ENCODE data around the gene PGAP6. TPM values are rescaled to one million over a fixed set of nuclear protein-coding genes. Genes with fewer than 3 reads are reported as not detected.
A peak's percentile ranks its signal among the peaks of the same experiment; 100 is the strongest.

PGAP6 gene
- total and polyA plus RNA-seq, 2 of the 13 experiments (the other 11 are each of a cell fraction or from before 2014, with no cell fraction given), result 52.7 to 136 TPM

- TF ChIP-seq NFKBIZ (CRISPR knock-in tag; IDR thresholded peaks at IDR 0.05) (no peak), SAP130 (CRISPR knock-in tag; IDR thresholded peaks at IDR 0.05; ENCODE audit: low read depth) (no peak), ZNF75D (CRISPR knock-in tag; IDR thresholded peaks at IDR 0.05; ENCODE audit: borderline replicate concordance) (no peak), ZNF18 (CRISPR knock-in tag; IDR thresholded peaks at IDR 0.05; ENCODE audit: insufficient replicate concordance) (no peak), ZNF10 (CRISPR knock-in tag; IDR thresholded peaks at IDR 0.05; ENCODE audit: borderline replicate concordance, low read depth) (no peak), DR1 (CRISPR knock-in tag; IDR thresholded peaks at IDR 0.05) (no peak), TMF1 (CRISPR knock-in tag; IDR thresholded peaks at IDR 0.05; ENCODE audit: low read depth) (no peak), ZFP91 (CRISPR knock-in tag; IDR thresholded peaks at IDR 0.05; ENCODE audit: borderline replicate concordance) (0 out of 2 replicates have a peak, but pooled peaks have one; percentile 27), NRL (CRISPR knock-in tag; IDR thresholded peaks at IDR 0.05; ENCODE audit: borderline replicate concordance) (0 out of 2 replicates have a peak, but pooled peaks have one; percentile 55), ZNF790 (CRISPR knock-in tag; IDR thresholded peaks at IDR 0.05; ENCODE audit: borderline replicate concordance) (no peak)
- TF ChIP-seq, protein P1, sequence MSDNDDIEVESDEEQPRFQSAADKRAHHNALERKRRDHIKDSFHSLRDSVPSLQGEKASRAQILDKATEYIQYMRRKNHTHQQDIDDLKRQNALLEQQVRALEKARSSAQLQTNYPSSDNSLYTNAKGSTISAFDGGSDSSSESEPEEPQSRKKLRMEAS (IDR thresholded peaks at IDR 0.05), result peak; percentile 28; the same call in 1 of the 2 replicates
- TF ChIP-seq, protein P2, sequence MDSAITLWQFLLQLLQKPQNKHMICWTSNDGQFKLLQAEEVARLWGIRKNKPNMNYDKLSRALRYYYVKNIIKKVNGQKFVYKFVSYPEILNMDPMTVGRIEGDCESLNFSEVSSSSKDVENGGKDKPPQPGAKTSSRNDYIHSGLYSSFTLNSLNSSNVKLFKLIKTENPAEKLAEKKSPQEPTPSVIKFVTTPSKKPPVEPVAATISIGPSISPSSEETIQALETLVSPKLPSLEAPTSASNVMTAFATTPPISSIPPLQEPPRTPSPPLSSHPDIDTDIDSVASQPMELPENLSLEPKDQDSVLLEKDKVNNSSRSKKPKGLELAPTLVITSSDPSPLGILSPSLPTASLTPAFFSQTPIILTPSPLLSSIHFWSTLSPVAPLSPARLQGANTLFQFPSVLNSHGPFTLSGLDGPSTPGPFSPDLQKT (CRISPR knock-in tag; IDR thresholded peaks at IDR 0.05; ENCODE audit: borderline replicate concordance), result no peak
- TF ChIP-seq, protein P3, sequence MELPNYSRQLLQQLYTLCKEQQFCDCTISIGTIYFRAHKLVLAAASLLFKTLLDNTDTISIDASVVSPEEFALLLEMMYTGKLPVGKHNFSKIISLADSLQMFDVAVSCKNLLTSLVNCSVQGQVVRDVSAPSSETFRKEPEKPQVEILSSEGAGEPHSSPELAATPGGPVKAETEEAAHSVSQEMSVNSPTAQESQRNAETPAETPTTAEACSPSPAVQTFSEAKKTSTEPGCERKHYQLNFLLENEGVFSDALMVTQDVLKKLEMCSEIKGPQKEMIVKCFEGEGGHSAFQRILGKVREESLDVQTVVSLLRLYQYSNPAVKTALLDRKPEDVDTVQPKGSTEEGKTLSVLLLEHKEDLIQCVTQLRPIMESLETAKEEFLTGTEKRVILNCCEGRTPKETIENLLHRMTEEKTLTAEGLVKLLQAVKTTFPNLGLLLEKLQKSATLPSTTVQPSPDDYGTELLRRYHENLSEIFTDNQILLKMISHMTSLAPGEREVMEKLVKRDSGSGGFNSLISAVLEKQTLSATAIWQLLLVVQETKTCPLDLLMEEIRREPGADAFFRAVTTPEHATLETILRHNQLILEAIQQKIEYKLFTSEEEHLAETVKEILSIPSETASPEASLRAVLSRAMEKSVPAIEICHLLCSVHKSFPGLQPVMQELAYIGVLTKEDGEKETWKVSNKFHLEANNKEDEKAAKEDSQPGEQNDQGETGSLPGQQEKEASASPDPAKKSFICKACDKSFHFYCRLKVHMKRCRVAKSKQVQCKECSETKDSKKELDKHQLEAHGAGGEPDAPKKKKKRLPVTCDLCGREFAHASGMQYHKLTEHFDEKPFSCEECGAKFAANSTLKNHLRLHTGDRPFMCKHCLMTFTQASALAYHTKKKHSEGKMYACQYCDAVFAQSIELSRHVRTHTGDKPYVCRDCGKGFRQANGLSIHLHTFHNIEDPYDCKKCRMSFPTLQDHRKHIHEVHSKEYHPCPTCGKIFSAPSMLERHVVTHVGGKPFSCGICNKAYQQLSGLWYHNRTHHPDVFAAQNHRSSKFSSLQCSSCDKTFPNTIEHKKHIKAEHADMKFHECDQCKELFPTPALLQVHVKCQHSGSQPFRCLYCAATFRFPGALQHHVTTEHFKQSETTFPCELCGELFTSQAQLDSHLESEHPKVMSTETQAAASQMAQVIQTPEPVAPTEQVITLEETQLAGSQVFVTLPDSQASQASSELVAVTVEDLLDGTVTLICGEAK (IDR thresholded peaks at IDR 0.05), result no peak
- TF ChIP-seq, protein P3 (CRISPR knock-in tag; IDR thresholded peaks at IDR 0.05), result no peak
Measured at GRCh38 chr16:381789-382717, at the start of gene PGAP6 (continued).
